ENCODE data around the gene TRPC1. TPM values are rescaled to one million over a fixed set of nuclear protein-coding genes. Genes with fewer than 3 reads are reported as not detected.

Gene TRPC1
- polyA plus RNA-seq, 2 of the 4 experiments (the other 2 are of a cell fraction): 10.3 to 32.2 TPM

GRCh38 chr3:142837526-142837925 lies 113.7 kb downstream of the TRPC1 start:
- Histone ChIP-seq H3K4me1 (no peaks in the 10 kb centered on the region), H3K27ac (no peak overlapping the region), H3K4me2 (no peak overlapping the region), H3K4me3 (no peak overlapping the region), H3K9me3 (no peaks in the 10 kb centered on the region)
- DNase-seq (ENCODE audit: low read depth in 1 of 2, low spot score in 1 of 2): no peak
- ATAC-seq: no peak
- TF ChIP-seq NPAS2 (CRISPR knock-in tag; IDR thresholded peaks at IDR 0.05; ENCODE audit: borderline replicate concordance) (no peak), MAX (IDR thresholded peaks at IDR 0.05) (no peak), CEBPB (IDR thresholded peaks at IDR 0.05) (no peak), NFE2L2 (conservative IDR thresholded peaks at IDR 0.05; ENCODE audit: low read length) (no peak), RNF2 (IDR thresholded peaks at IDR 0.05; ENCODE audit: borderline replicate concordance, low read depth) (no peak), CTCF (IDR thresholded peaks at IDR 0.05) (no peak), EHF (CRISPR knock-in tag; IDR thresholded peaks at IDR 0.05) (no peak), JUNB (IDR thresholded peaks at IDR 0.05) (no peak), SMC3 (IDR thresholded peaks at IDR 0.05) (no peak), RAD21 (conservative IDR thresholded peaks at IDR 0.05 in 1 of 2, IDR thresholded peaks at IDR 0.05 in 1 of 2) (no peak), KDM5A (IDR thresholded peaks at IDR 0.05) (no peak), CBX8 (IDR thresholded peaks at IDR 0.05) (no peak), CHD4 (IDR thresholded peaks at IDR 0.05; ENCODE audit: borderline replicate concordance) (no peak), RARB (CRISPR knock-in tag; IDR thresholded peaks at IDR 0.05) (no peak), RFX5 (IDR thresholded peaks at IDR 0.05) (no peak), FOXS1 (CRISPR knock-in tag; IDR thresholded peaks at IDR 0.05) (no peak), EP300 (IDR thresholded peaks at IDR 0.05) (no peak)
- TF ChIP-seq, protein P1, sequence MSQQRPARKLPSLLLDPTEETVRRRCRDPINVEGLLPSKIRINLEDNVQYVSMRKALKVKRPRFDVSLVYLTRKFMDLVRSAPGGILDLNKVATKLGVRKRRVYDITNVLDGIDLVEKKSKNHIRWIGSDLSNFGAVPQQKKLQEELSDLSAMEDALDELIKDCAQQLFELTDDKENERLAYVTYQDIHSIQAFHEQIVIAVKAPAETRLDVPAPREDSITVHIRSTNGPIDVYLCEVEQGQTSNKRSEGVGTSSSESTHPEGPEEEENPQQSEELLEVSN (IDR thresholded peaks at IDR 0.05; ENCODE audit: borderline replicate concordance, low read depth): no peak
- TF ChIP-seq, protein P2, sequence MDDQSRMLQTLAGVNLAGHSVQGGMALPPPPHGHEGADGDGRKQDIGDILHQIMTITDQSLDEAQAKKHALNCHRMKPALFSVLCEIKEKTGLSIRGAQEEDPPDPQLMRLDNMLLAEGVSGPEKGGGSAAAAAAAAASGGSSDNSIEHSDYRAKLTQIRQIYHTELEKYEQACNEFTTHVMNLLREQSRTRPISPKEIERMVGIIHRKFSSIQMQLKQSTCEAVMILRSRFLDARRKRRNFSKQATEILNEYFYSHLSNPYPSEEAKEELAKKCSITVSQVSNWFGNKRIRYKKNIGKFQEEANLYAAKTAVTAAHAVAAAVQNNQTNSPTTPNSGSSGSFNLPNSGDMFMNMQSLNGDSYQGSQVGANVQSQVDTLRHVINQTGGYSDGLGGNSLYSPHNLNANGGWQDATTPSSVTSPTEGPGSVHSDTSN (IDR thresholded peaks at IDR 0.05): no peak
- CTCF ChIA-PET: interaction anchor here (2.0 to 4.7 kb wide), 2 partner anchors 9 to 157 kb away, joined by 5 to 39 read pairs; no protein-coding TSS in a partner anchor
- POLR2A ChIA-PET: no interaction called here
- WGBS (ENCODE audit: missing lambda C conversion rate): 96% methylated on average over 1 of the region's 1 CpG
- FAIRE-seq: no peak

- FAIRE-seq: no peak
- H3K27ac ChIP-seq: no peak overlapping the region
- ChIA-PET CTCF (interaction anchor here (0.8 to 4.7 kb wide), 5 partner anchors 12 to 154 kb away, joined by 3 to 39 read pairs (median 4); no protein-coding TSS in a partner anchor), POLR2A (no interaction called here)
- no peak for TF ChIP-seq GATA3 (IDR thresholded peaks at IDR 0.05; ENCODE audit: borderline replicate concordance)
- TF ChIP-seq TFCP2L1 (CRISPR knock-in tag; IDR thresholded peaks at IDR 0.05): no peak
- TF ChIP-seq MAFK (IDR thresholded peaks at IDR 0.05; ENCODE audit: partially characterized antibody): no peak
- no peak for TF ChIP-seq HOXB13 (CRISPR knock-in tag; IDR thresholded peaks at IDR 0.05; ENCODE audit: low read depth)
- no peak overlapping the region for H3K4me2 ChIP-seq
- no peak overlapping the region for H3K4me3 ChIP-seq
- H3K9me3 ChIP-seq: no peaks in the 10 kb centered on the region
- no peak for DNase-seq (ENCODE audit: low read depth in 1 of 2, low spot score in 1 of 2)
- WGBS (ENCODE audit: missing lambda C conversion rate): 92% methylated on average over 2 of the region's 2 CpGs
- 0 out of 3 replicates have a peak, but pooled peaks cover 3% of the 10 kb centered on the region for H3K4me1 ChIP-seq
- ATAC-seq: no peak
Observed at GRCh38 chr3:142839831-142840230, 116.0 kb downstream of the TRPC1 start.

Data from A549 (cell line).